HEK293 (cell line): ENCODE data around the gene TIMM21.

ENCODE experiments used
- CTCF ChIA-PET: fragments of 350-600 bp; formaldehyde crosslinking; extraction: SDS; loops from one replicate; lab custom pipeline; 2021; ENCODE audit warnings: antibody characterized with exemption; lab: Yijun Ruan, JAX
- POLR2A ChIA-PET: fragments of 300-600 bp; formaldehyde crosslinking; extraction: SDS; loops from one replicate; lab custom pipeline; 2020; ENCODE audit warnings: antibody characterized with exemption, inconsistent platforms; lab: Yijun Ruan, JAX
- H3K27ac ChIP-seq: fragments of 200-500 bp; sonication (Bioruptor generic); 2 replicates; pipeline ENCODE4 v1.5.1; 2014; ENCODE audit warnings: low read depth, low read length, control low read depth, inconsistent platforms; ENCODE audit errors: extremely low read depth
- H3K36me3 ChIP-seq, 2 experiments: fragments of 200-500 bp in 1 of 2; sonication (Bioruptor generic) in 1 of 2; 1 replicate in 1 of 2; 2 replicates in 1 of 2; pipeline ENCODE4 v1.5.1; 2014 to 2017; ENCODE audit warnings: inconsistent platforms in 2 of 2, low read length in 2 of 2; ENCODE audit not compliant: control insufficient read depth in 2 of 2, insufficient read depth in 1 of 2
- H3K4me1 ChIP-seq: fragments of 200-500 bp; sonication (Bioruptor generic); 2 replicates; pipeline ENCODE4 v1.5.1; 2014; ENCODE audit warnings: mild to moderate bottlenecking, low read length, inconsistent platforms; ENCODE audit not compliant: control insufficient read depth, insufficient read depth
- H3K4me3 ChIP-seq: 2 replicates; pipeline ENCODE4 v1.5.1; 2011; ENCODE audit warnings: low read depth, mild to moderate bottlenecking, control low read depth, low read length, moderate library complexity
- H3K9me3 ChIP-seq: fragments of 200-500 bp; sonication (Bioruptor generic); 2 replicates; pipeline ENCODE4 v1.5.1; 2014; ENCODE audit warnings: low read depth, low read length, inconsistent platforms; ENCODE audit not compliant: control insufficient read depth, insufficient read depth
- BCL11B ChIP-seq: fragments of 450-650 bp; formaldehyde crosslinking; IDR thresholded peaks from 2 replicates; pipeline ENCODE4 v1.5.1; 2016; ENCODE audit warnings: low read depth, missing biosample characterization, missing genetic modification characterization
- GLIS2 ChIP-seq: fragments of 450-650 bp; formaldehyde crosslinking; IDR thresholded peaks from 2 replicates; pipeline ENCODE4 v1.5.1; 2016; ENCODE audit warnings: missing biosample characterization, missing genetic modification characterization
- RBAK ChIP-seq: fragments of 450-650 bp; formaldehyde crosslinking; IDR thresholded peaks from 2 replicates; pipeline ENCODE4 v1.5.1; 2016; ENCODE audit warnings: missing biosample characterization, missing genetic modification characterization
- SP3 ChIP-seq: fragments of 450-650 bp; formaldehyde crosslinking; IDR thresholded peaks from 2 replicates; pipeline ENCODE4 v1.5.1; 2016; ENCODE audit warnings: missing biosample characterization, missing genetic modification characterization
- ZBTB17 ChIP-seq: fragments of 450-650 bp; formaldehyde crosslinking; IDR thresholded peaks from 2 replicates; pipeline ENCODE4 v1.5.1; 2016; ENCODE audit warnings: missing biosample characterization, missing genetic modification characterization
- ZBTB48 ChIP-seq: fragments of 450-650 bp; formaldehyde crosslinking; IDR thresholded peaks from 2 replicates; pipeline ENCODE4 v1.5.1; 2016; ENCODE audit warnings: missing biosample characterization, missing genetic modification characterization
- ZBTB7A ChIP-seq: fragments of 450-650 bp; formaldehyde crosslinking; IDR thresholded peaks from 2 replicates; pipeline ENCODE4 v1.5.1; 2016; ENCODE audit warnings: low read depth, missing biosample characterization, missing genetic modification characterization
- ZBTB8A ChIP-seq: fragments of 450-650 bp; formaldehyde crosslinking; IDR thresholded peaks from 2 replicates; pipeline ENCODE4 v1.5.1; 2016; ENCODE audit warnings: missing biosample characterization, missing genetic modification characterization
- ZNF157 ChIP-seq: fragments of 450-650 bp; formaldehyde crosslinking; IDR thresholded peaks from 2 replicates; pipeline ENCODE4 v1.5.1; 2016; ENCODE audit warnings: missing biosample characterization, missing genetic modification characterization
- ZNF16 ChIP-seq: fragments of 450-650 bp; formaldehyde crosslinking; IDR thresholded peaks from 2 replicates; pipeline ENCODE4 v1.5.1; 2016; ENCODE audit warnings: low read depth, missing biosample characterization, missing genetic modification characterization
- ZNF2 ChIP-seq: fragments of 450-650 bp; formaldehyde crosslinking; IDR thresholded peaks from 2 replicates; pipeline ENCODE4 v1.5.1; 2016; ENCODE audit warnings: missing biosample characterization, missing genetic modification characterization
- ZNF202 ChIP-seq: fragments of 450-650 bp; formaldehyde crosslinking; IDR thresholded peaks from 2 replicates; pipeline ENCODE4 v1.5.1; 2016; ENCODE audit warnings: missing biosample characterization, missing genetic modification characterization, borderline replicate concordance
- ZNF23 ChIP-seq: fragments of 450-650 bp; formaldehyde crosslinking; IDR thresholded peaks from 2 replicates; pipeline ENCODE4 v1.5.1; 2016; ENCODE audit warnings: missing biosample characterization, missing genetic modification characterization, borderline replicate concordance
- ZNF24 ChIP-seq: fragments of 450-650 bp; formaldehyde crosslinking; IDR thresholded peaks from 2 replicates; pipeline ENCODE4 v1.5.1; 2016; ENCODE audit warnings: missing biosample characterization, missing genetic modification characterization
- ZNF37A ChIP-seq: fragments of 450-650 bp; IDR thresholded peaks from 2 replicates; pipeline ENCODE4 v1.5.1; 2018; ENCODE audit warnings: missing biosample characterization, missing genetic modification characterization
- ZNF510 ChIP-seq: fragments of 450-650 bp; formaldehyde crosslinking; IDR thresholded peaks from 2 replicates; pipeline ENCODE4 v1.5.1; 2018; ENCODE audit warnings: mild to moderate bottlenecking, missing genetic modification characterization, missing biosample characterization; ENCODE audit not compliant: insufficient replicate concordance
- ZNF585B ChIP-seq: fragments of 450-650 bp; formaldehyde crosslinking; IDR thresholded peaks from 2 replicates; pipeline ENCODE4 v1.5.1; 2016; ENCODE audit warnings: missing biosample characterization, missing genetic modification characterization
- ZNF654 ChIP-seq: fragments of 450-650 bp; formaldehyde crosslinking; IDR thresholded peaks from 2 replicates; pipeline ENCODE4 v1.5.1; 2016; ENCODE audit warnings: low read depth, missing biosample characterization, missing genetic modification characterization
- ZNF660 ChIP-seq: fragments of 450-650 bp; IDR thresholded peaks from 2 replicates; pipeline ENCODE4 v1.5.1; 2018; ENCODE audit warnings: missing biosample characterization, mild to moderate bottlenecking, missing genetic modification characterization
- TF ChIP-seq, protein P1 (sequence below): fragments of 450-650 bp; formaldehyde crosslinking; IDR thresholded peaks from 2 replicates; pipeline ENCODE4 v1.5.1; 2016; ENCODE audit warnings: missing biosample characterization, missing genetic modification characterization
- TF ChIP-seq, protein P2 (sequence below): sonication (generic); formaldehyde crosslinking; IDR thresholded peaks from 2 replicates; pipeline ENCODE4 v1.8.1; 2022; ENCODE audit warnings: mild to moderate bottlenecking, moderate library complexity, missing genetic modification reagents
- TF ChIP-seq, protein P3 (sequence below): fragments of 450-650 bp; formaldehyde crosslinking; IDR thresholded peaks from 2 replicates; pipeline ENCODE4 v1.5.1; 2017; ENCODE audit warnings: missing biosample characterization, missing genetic modification characterization
- TF ChIP-seq, protein P4 (sequence below): fragments of 450-650 bp; formaldehyde crosslinking; conservative IDR thresholded peaks from 2 replicates; pipeline ENCODE4 v1.5.1; 2016; ENCODE audit warnings: low read depth, missing biosample characterization, missing genetic modification characterization

Gene TIMM21

DNA sequence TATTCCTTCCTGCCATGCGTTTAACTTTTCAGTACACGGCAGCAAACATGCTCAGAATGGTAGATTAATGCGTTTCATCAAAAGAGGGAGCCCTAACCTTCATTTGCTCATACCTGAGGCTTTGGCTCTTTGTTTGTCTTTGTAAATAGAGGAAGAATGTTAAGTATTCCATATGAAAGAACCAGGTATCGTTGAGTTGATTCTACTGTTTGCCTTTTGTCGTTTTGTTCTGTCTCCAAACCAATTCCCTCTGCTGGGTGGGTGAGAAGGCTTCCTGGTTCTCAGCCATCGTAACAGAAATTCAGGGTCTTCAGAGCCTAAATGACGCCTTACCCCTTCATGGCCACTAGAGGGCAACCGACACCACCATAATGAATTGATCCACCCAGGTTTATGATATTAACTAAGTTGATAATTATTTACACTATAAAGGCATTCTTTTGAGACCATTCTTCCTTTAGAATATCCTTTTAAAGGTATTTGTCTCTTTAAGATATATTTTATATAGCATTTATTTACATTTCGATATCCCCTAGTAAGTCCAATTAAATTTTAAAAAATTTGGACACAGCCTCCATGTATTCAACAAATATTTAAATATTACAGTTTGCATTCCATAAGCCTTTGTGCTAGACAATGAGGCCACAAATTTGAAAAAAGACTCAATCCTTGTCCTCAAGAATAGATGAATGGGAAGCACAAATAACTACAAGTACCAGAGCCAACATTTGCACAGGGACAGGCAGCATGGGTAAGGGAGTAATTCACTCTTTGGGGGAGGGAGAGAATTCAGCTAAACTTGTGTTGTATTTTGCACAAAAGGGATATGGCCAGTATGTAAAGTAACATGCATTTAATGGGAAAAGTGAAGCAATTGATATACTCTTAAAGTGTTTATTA lies 48.1 kb downstream of the TIMM21 start (continued):
- TF ChIP-seq, protein P1, sequence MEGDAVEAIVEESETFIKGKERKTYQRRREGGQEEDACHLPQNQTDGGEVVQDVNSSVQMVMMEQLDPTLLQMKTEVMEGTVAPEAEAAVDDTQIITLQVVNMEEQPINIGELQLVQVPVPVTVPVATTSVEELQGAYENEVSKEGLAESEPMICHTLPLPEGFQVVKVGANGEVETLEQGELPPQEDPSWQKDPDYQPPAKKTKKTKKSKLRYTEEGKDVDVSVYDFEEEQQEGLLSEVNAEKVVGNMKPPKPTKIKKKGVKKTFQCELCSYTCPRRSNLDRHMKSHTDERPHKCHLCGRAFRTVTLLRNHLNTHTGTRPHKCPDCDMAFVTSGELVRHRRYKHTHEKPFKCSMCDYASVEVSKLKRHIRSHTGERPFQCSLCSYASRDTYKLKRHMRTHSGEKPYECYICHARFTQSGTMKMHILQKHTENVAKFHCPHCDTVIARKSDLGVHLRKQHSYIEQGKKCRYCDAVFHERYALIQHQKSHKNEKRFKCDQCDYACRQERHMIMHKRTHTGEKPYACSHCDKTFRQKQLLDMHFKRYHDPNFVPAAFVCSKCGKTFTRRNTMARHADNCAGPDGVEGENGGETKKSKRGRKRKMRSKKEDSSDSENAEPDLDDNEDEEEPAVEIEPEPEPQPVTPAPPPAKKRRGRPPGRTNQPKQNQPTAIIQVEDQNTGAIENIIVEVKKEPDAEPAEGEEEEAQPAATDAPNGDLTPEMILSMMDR (tag by site-specific recombination): peak; percentile 72
- TF ChIP-seq, all 188 proteins: peak for 2

DNA sequence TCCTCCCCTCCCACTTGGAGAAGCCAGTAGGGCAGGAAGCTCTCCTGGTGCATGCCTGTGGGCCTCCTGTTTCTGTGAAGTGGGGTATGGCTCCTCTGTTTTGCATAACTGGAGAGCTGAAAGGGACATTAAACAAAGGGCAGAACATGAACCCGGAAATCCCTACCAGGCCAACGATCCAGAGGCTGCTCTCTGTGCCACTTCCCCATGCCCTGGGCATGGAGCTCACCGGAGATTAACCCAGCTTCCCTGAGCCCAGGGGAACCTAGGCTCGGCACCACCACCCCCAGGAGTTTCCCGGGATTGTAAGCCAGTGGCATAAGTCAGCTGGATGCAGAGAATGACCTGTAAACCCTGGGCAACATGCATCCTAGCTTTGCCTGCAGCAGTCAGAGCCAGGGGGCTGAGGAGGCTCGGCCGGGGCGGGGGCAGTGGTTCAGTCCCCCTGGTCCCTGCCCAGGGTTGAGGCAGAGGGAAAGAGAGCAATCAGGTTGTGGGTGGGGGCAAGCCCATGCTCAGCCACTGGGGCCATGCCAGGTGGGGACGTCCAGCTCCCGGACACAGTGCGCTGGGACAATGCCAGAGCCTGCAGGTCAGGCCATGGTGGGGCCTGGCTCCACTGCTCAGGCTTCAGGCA lies 49.5 kb downstream of the TIMM21 start:
- Histone ChIP-seq H3K9me3 (no peaks in the 10 kb centered on the region), H3K27ac (no peak overlapping the region), H3K4me3 (no peak overlapping the region), H3K4me1 (no peaks in the 10 kb centered on the region), H3K36me3 (no peaks in the 10 kb centered on the region)
- ChIA-PET POLR2A (interaction anchor here (0.6 kb wide), 1 partner anchor 177 kb away, joined by 5 read pairs; no protein-coding TSS in a partner anchor), CTCF (interaction anchor here (0.6 to 3.6 kb wide), 14 partner anchors 7 to 354 kb away, joined by 3 to 70 read pairs (median 4); no protein-coding TSS in a partner anchor)
- TF ChIP-seq ZNF585B (tag by site-specific recombination): no peak
- no peak for TF ChIP-seq GLIS2 (tag by site-specific recombination)
- no peak for TF ChIP-seq ZNF24 (tag by site-specific recombination)
- no peak for TF ChIP-seq ZNF660
- TF ChIP-seq ZNF16 (tag by site-specific recombination): no peak
- TF ChIP-seq ZBTB48 (tag by site-specific recombination): no peak
- TF ChIP-seq, protein P2, sequence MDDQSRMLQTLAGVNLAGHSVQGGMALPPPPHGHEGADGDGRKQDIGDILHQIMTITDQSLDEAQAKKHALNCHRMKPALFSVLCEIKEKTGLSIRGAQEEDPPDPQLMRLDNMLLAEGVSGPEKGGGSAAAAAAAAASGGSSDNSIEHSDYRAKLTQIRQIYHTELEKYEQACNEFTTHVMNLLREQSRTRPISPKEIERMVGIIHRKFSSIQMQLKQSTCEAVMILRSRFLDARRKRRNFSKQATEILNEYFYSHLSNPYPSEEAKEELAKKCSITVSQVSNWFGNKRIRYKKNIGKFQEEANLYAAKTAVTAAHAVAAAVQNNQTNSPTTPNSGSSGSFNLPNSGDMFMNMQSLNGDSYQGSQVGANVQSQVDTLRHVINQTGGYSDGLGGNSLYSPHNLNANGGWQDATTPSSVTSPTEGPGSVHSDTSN (CRISPR knock-in tag): no peak
- no peak for TF ChIP-seq RBAK (tag by site-specific recombination)
- no peak for TF ChIP-seq ZNF37A (tag by site-specific recombination)
- TF ChIP-seq ZNF2 (tag by site-specific recombination): no peak
- no peak for TF ChIP-seq ZBTB7A (tag by site-specific recombination)
- no peak for TF ChIP-seq BCL11B (tag by site-specific recombination)
- no peak for TF ChIP-seq ZBTB8A (tag by site-specific recombination)
- no peak for TF ChIP-seq ZNF157 (tag by site-specific recombination)

DNA sequence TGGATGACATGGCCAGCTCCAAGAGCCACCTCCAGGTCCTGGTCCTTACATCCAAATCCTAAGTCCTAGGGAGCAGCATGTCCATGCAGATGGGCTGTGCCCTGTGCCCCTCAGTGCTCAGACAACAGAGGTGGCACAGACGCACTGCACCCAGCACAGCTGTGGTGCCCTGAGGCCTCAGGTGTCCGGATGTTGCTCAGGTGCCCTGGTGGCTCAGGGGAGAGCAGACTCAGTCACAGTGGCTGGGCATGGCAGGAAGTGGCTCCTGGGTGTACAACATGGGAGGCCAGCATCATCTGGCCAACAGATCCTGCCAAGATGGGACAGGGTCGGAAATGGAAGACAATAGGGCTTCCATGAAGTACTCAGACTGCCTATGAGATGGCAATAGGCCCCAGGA lies 50.1 kb downstream of the TIMM21 start:
- Histone ChIP-seq H3K4me1 (no peaks in the 10 kb centered on the region), H3K36me3 (no peaks in the 10 kb centered on the region)
- POLR2A ChIA-PET: no interaction called here
- no peak for TF ChIP-seq ZBTB17 (tag by site-specific recombination)
- no peak for TF ChIP-seq ZNF202
- TF ChIP-seq SP3 (tag by site-specific recombination): no peak
- TF ChIP-seq ZNF510: no peak
- no peak for TF ChIP-seq ZNF654 (tag by site-specific recombination)
- TF ChIP-seq, protein P3, sequence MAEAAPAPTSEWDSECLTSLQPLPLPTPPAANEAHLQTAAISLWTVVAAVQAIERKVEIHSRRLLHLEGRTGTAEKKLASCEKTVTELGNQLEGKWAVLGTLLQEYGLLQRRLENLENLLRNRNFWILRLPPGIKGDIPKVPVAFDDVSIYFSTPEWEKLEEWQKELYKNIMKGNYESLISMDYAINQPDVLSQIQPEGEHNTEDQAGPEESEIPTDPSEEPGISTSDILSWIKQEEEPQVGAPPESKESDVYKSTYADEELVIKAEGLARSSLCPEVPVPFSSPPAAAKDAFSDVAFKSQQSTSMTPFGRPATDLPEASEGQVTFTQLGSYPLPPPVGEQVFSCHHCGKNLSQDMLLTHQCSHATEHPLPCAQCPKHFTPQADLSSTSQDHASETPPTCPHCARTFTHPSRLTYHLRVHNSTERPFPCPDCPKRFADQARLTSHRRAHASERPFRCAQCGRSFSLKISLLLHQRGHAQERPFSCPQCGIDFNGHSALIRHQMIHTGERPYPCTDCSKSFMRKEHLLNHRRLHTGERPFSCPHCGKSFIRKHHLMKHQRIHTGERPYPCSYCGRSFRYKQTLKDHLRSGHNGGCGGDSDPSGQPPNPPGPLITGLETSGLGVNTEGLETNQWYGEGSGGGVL (tag by site-specific recombination): no peak
- TF ChIP-seq ZNF23: no peak
- TF ChIP-seq, protein P4, sequence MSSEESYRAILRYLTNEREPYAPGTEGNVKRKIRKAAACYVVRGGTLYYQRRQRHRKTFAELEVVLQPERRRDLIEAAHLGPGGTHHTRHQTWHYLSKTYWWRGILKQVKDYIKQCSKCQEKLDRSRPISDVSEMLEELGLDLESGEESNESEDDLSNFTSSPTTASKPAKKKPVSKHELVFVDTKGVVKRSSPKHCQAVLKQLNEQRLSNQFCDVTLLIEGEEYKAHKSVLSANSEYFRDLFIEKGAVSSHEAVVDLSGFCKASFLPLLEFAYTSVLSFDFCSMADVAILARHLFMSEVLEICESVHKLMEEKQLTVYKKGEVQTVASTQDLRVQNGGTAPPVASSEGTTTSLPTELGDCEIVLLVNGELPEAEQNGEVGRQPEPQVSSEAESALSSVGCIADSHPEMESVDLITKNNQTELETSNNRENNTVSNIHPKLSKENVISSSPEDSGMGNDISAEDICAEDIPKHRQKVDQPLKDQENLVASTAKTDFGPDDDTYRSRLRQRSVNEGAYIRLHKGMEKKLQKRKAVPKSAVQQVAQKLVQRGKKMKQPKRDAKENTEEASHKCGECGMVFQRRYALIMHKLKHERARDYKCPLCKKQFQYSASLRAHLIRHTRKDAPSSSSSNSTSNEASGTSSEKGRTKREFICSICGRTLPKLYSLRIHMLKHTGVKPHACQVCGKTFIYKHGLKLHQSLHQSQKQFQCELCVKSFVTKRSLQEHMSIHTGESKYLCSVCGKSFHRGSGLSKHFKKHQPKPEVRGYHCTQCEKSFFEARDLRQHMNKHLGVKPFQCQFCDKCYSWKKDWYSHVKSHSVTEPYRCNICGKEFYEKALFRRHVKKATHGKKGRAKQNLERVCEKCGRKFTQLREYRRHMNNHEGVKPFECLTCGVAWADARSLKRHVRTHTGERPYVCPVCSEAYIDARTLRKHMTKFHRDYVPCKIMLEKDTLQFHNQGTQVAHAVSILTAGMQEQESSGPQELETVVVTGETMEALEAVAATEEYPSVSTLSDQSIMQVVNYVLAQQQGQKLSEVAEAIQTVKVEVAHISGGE (tag by site-specific recombination): no peak

More for the DNA sequence above, 50.1 kb downstream of the TIMM21 start:
- H3K27ac ChIP-seq: no peak overlapping the region
- no peaks in the 10 kb centered on the region for H3K9me3 ChIP-seq
- CTCF ChIA-PET: interaction anchor here (0.7 to 3.6 kb wide), 6 partner anchors 8 to 353 kb away, joined by 3 to 70 read pairs (median 7); no protein-coding TSS in a partner anchor
- no peak overlapping the region for H3K4me3 ChIP-seq
